ENCODE measurements around the gene ZNF609. TPM values are rescaled to one million over a fixed set of nuclear protein-coding genes. Genes with fewer than 3 reads are reported as not detected.

ZNF609 gene
- total RNA-seq, 2 donors from 2014 or later = 52.3 to 54.8 TPM

DNA sequence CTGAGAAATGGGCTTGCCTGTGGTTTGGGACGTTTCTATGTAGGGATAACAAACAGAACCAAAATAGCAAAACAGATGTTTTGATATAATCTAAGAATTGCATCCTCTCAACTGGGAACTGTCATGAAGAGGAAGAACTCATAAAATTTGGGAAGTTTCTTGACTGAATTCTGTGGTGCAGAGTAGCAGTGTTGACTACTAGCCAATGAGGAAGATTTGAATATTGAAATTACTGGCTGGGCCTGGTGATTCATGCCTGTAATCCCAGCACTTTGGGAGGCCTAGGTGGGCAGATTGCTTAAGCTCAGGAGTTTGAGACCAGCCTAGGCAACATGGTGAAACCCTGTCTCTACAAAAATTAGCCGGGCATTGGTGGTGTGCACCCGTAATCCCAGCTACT is 42.2 kb downstream of the ZNF609 start:
- Mint-ChIP-seq H3K27ac (peak overlapping the region; percentile 53), H3K27me3 (ENCODE audit: insufficient read depth) (no peaks in the 10 kb centered on the region), H3K4me1 (peaks cover 7% of the 10 kb centered on the region), H3K9me3 (no peaks in the 10 kb centered on the region), H3K36me3 (ENCODE audit: low read depth) (peaks cover 50% of the 10 kb centered on the region), H3K4me3 (no peak overlapping the region)
- no peak for DNase-seq
- TF ChIP-seq, protein P1, sequence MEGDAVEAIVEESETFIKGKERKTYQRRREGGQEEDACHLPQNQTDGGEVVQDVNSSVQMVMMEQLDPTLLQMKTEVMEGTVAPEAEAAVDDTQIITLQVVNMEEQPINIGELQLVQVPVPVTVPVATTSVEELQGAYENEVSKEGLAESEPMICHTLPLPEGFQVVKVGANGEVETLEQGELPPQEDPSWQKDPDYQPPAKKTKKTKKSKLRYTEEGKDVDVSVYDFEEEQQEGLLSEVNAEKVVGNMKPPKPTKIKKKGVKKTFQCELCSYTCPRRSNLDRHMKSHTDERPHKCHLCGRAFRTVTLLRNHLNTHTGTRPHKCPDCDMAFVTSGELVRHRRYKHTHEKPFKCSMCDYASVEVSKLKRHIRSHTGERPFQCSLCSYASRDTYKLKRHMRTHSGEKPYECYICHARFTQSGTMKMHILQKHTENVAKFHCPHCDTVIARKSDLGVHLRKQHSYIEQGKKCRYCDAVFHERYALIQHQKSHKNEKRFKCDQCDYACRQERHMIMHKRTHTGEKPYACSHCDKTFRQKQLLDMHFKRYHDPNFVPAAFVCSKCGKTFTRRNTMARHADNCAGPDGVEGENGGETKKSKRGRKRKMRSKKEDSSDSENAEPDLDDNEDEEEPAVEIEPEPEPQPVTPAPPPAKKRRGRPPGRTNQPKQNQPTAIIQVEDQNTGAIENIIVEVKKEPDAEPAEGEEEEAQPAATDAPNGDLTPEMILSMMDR (conservative IDR thresholded peaks at IDR 0.05) = no peak
- H3K4me3 ChIP-seq (ENCODE audit: low read length) = no peak overlapping the region
- H3K36me3 ChIP-seq (ENCODE audit: control insufficient read depth, insufficient read depth, low read length) = peaks cover 66% of the 10 kb centered on the region
- no peaks in the 10 kb centered on the region for H3K9me3 ChIP-seq (ENCODE audit: control insufficient read depth, low read length)
- WGBS, 2 experiments (ENCODE audit: insufficient coverage in 1 of 2, insufficient read length in 1 of 2) = 90 to 92% methylated on average over 2 to 3 of the region's 3 CpGs
- H3K27me3 ChIP-seq (ENCODE audit: control insufficient read depth, insufficient read depth, low read length, poor library complexity, severe bottlenecking) = no peaks in the 10 kb centered on the region
- H3K27ac ChIP-seq (ENCODE audit: low read depth, low read length) = no peak overlapping the region
- H3K9ac ChIP-seq (ENCODE audit: extremely low read depth, low read length, poor library complexity, severe bottlenecking) = no peak overlapping the region
- H3K4me1 ChIP-seq (ENCODE audit: control insufficient read depth, insufficient read depth, low read length) = peaks cover 4% of the 10 kb centered on the region

DNA sequence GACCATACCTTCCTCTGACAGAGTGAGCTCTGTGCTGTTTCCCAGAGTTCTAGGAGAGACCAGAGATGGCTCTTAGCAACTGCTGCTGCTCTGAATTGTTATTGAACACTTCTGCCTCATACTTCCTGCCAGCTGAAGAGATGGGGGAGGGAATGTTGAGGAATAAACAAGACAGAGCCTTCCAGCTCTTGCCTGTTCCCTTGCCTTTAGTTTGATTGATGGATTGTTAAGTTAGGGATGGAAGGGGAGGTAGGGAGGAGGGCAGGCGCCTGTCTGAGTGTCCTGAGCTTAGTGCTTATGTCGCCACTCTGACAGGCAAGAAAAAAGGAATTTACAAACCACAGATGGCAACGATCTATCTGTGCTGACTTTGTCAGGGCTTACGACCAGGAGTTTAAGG is 42.8 kb downstream of the ZNF609 start:
- Mint-ChIP-seq H3K27ac (no peak overlapping the region), H3K36me3 (ENCODE audit: low read depth) (peaks cover 50% of the 10 kb centered on the region), H3K4me1 (peaks cover 8% of the 10 kb centered on the region), H3K27me3 (ENCODE audit: insufficient read depth) (no peaks in the 10 kb centered on the region), H3K4me3 (no peak overlapping the region), H3K9me3 (no peaks in the 10 kb centered on the region)
- no peak for DNase-seq
- 77% methylated on average over 4 of the region's 4 CpGs; no CpG with 5 or more reads in 1 of the 2 experiments for WGBS, 2 experiments (ENCODE audit: insufficient coverage in 1 of 2, insufficient read length in 1 of 2)
- Histone ChIP-seq H3K9ac (ENCODE audit: extremely low read depth, low read length, poor library complexity, severe bottlenecking) (no peak overlapping the region), H3K9me3 (ENCODE audit: control insufficient read depth, low read length) (no peaks in the 10 kb centered on the region), H3K27me3 (ENCODE audit: control insufficient read depth, insufficient read depth, low read length, poor library complexity, severe bottlenecking) (no peaks in the 10 kb centered on the region), H3K36me3 (ENCODE audit: control insufficient read depth, insufficient read depth, low read length) (peaks cover 66% of the 10 kb centered on the region), H3K4me3 (ENCODE audit: low read length) (no peak overlapping the region), H3K4me1 (ENCODE audit: control insufficient read depth, insufficient read depth, low read length) (peaks cover 4% of the 10 kb centered on the region), H3K27ac (ENCODE audit: low read depth, low read length) (peak overlapping the region; percentile 38)
- TF ChIP-seq, protein P1 (conservative IDR thresholded peaks at IDR 0.05) = no peak

DNA sequence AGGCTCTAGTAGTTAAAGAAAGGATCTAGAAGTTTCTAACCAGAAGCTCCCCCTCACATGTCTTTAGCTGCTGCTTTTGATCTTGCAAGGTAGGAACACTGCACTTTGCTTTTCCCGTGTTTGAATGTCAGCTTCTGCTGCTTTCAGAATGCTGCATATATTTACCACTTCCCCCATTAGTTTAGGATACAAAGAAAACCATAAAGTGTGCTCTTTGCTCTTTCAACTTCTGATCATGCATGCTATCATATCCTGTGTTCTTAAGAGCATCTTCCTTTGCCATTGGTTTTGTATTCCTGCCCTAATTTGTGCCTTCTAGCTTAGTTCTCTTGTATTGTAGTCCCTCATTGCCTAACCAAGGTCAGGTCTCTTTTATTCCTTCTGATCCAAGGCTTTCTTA is 43.3 kb downstream of the ZNF609 start:
- H3K4me3 ChIP-seq (ENCODE audit: low read length) = no peak overlapping the region
- H3K27me3 ChIP-seq (ENCODE audit: control insufficient read depth, insufficient read depth, low read length, poor library complexity, severe bottlenecking) = no peaks in the 10 kb centered on the region
- H3K9ac ChIP-seq (ENCODE audit: extremely low read depth, low read length, poor library complexity, severe bottlenecking) = no peak overlapping the region
- no peak overlapping the region for H3K27ac Mint-ChIP-seq
- peak overlapping the region; percentile 0 for H3K27ac ChIP-seq (ENCODE audit: low read depth, low read length)
- peaks cover 49% of the 10 kb centered on the region for H3K36me3 Mint-ChIP-seq (ENCODE audit: low read depth)
- peaks cover 8% of the 10 kb centered on the region for H3K4me1 Mint-ChIP-seq
- peaks cover 64% of the 10 kb centered on the region for H3K36me3 ChIP-seq (ENCODE audit: control insufficient read depth, insufficient read depth, low read length)
- H3K9me3 Mint-ChIP-seq = no peaks in the 10 kb centered on the region
- H3K27me3 Mint-ChIP-seq (ENCODE audit: insufficient read depth) = no peaks in the 10 kb centered on the region
- TF ChIP-seq, protein P1 (conservative IDR thresholded peaks at IDR 0.05) = no peak
- DNase-seq = no peak
- H3K9me3 ChIP-seq (ENCODE audit: control insufficient read depth, low read length) = no peaks in the 10 kb centered on the region
- H3K4me1 ChIP-seq (ENCODE audit: control insufficient read depth, insufficient read depth, low read length) = peaks cover 4% of the 10 kb centered on the region
- WGBS, 2 experiments (ENCODE audit: insufficient coverage in 1 of 2, insufficient read length in 1 of 2) = 67 to 75% methylated on average over 1 of the region's 1 CpG
- H3K4me3 Mint-ChIP-seq = no peak overlapping the region
